SU-DHL-6 (cell line): ENCODE measurements around the gene CDH13.

Experiments
- H2AFZ ChIP-seq: fragments of 200-600 bp; sonication (generic); 2 replicates; pipeline ENCODE4 v1.6.1; 2014; ENCODE audit warnings: low read depth, mild to moderate bottlenecking, moderate library complexity, mixed read lengths, antibody characterized with exemption, low read length; ENCODE audit not compliant: severe bottlenecking
- H3F3A ChIP-seq: fragments of 200-600 bp; shearing (Covaris generic); 2 replicates; pipeline ENCODE4 v1.6.0; 2016; ENCODE audit warnings: antibody characterized with exemption, mild to moderate bottlenecking; ENCODE audit not compliant: insufficient read depth
- H3K27ac ChIP-seq: fragments of 200-600 bp; sonication (generic); 2 replicates; pipeline ENCODE4 v1.5.1; 2016; ENCODE audit warnings: low read depth, mild to moderate bottlenecking, low read length, moderate library complexity, mixed read lengths
- H3K27me3 ChIP-seq: fragments of 200-600 bp; sonication (generic), shearing (Covaris generic); 2 replicates; pipeline ENCODE4 v1.6.0; 2014; ENCODE audit warnings: mild to moderate bottlenecking, low read length
- H3K36me3 ChIP-seq: fragments of 200-600 bp; sonication (generic); 2 replicates; pipeline ENCODE4 v1.6.1; 2014; ENCODE audit warnings: mild to moderate bottlenecking, low read length, mixed read lengths
- H3K4me2 ChIP-seq: fragments of 300-600, 200-600 bp; shearing (Covaris generic), sonication (generic); 2 replicates; pipeline ENCODE4 v1.6.0; 2014; ENCODE audit warnings: low read length, low read depth, mild to moderate bottlenecking; ENCODE audit not compliant: poor library complexity, severe bottlenecking
- H3K4me3 ChIP-seq: fragments of 200-600 bp; sonication (generic); 2 replicates; pipeline ENCODE4 v1.5.1; 2014; ENCODE audit warnings: antibody characterized with exemption, low read length, mild to moderate bottlenecking, mixed read lengths; ENCODE audit not compliant: insufficient read depth, poor library complexity, severe bottlenecking
- H3K79me2 ChIP-seq: fragments of 200-600 bp; sonication (generic); 2 replicates; pipeline ENCODE4 v1.6.1; 2014; ENCODE audit warnings: mild to moderate bottlenecking, low read length, moderate library complexity; ENCODE audit not compliant: insufficient read depth
- H3K9ac ChIP-seq: fragments of 200-600 bp; sonication (generic); 2 replicates; pipeline ENCODE4 v1.7.0; 2014; ENCODE audit warnings: mild to moderate bottlenecking, low read length
- H3K9me2 ChIP-seq: fragments of 200-600 bp; sonication (generic); replicated peaks from 2 replicates; pipeline ENCODE4 v1.6.1; 2014; ENCODE audit warnings: low read length; ENCODE audit not compliant: insufficient read depth
- H3K9me3 ChIP-seq: fragments of 200-600 bp; sonication (generic); 2 replicates; pipeline ENCODE4 v1.6.1; 2014; ENCODE audit warnings: low read length, mixed read lengths; ENCODE audit not compliant: insufficient read depth
- H4K20me1 ChIP-seq: fragments of 200-600 bp; sonication (generic); 2 replicates; pipeline ENCODE4 v1.6.1; 2014; ENCODE audit warnings: low read depth, mild to moderate bottlenecking, antibody characterized with exemption, low read length, moderate library complexity, mixed read lengths
- EZH2phosphoT487 ChIP-seq: fragments of 200-600 bp; sonication (generic), shearing (Covaris generic); conservative IDR thresholded peaks from 2 replicates; pipeline ENCODE4 v1.6.1; 2018; ENCODE audit warnings: mild to moderate bottlenecking, antibody characterized with exemption, low read length, moderate library complexity, mixed read lengths
- TF ChIP-seq, protein P1 (sequence below): fragments of 200-600 bp; sonication (generic); IDR thresholded peaks from one replicate; pipeline ENCODE4 v1.5.1; 2017; ENCODE audit warnings: antibody characterized with exemption, mild to moderate bottlenecking, low read length, moderate library complexity; ENCODE audit not compliant: insufficient read depth, poor library complexity, severe bottlenecking

The CDH13 gene

GRCh38 chr16:83686726-83687125 is 1060.0 kb downstream of the CDH13 start:
- Histone ChIP-seq H3K27me3 (no peaks in the 10 kb centered on the region), H2AFZ (no peak overlapping the region)

DNA sequence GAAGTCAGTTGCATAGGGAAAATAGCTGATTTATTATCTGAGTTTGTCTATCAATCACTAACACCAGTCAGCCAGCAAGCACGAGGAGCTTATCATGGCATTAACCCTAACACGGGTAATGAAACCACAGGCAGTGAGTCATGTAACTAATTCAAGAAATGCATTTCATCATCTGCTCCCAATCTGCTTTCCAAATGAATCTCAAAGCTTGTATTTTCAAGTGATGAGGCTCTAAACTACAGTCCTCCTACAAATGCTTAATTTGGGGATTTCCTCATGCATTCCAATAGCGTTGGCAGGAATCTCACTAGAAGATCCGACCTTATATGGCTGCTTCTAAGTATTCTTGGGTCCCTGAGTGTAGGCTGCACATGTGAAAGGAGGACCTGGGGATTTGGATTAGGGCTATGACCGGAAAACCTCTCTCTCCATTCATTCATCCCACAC is 1062.6 kb downstream of the CDH13 start:
- no peak overlapping the region for H3K4me2 ChIP-seq
- no peaks in the 10 kb centered on the region for H3F3A ChIP-seq
- H3K9me3 ChIP-seq: no peaks in the 10 kb centered on the region
- no peaks in the 10 kb centered on the region for H3K36me3 ChIP-seq
- H3K9me2 ChIP-seq: no peaks in the 10 kb centered on the region
- H2AFZ ChIP-seq: no peak overlapping the region
- no peak overlapping the region for H3K4me3 ChIP-seq
- H4K20me1 ChIP-seq: no peaks in the 10 kb centered on the region
- H3K27me3 ChIP-seq: no peaks in the 10 kb centered on the region
- no peak for TF ChIP-seq EZH2phosphoT487
- TF ChIP-seq, protein P1, sequence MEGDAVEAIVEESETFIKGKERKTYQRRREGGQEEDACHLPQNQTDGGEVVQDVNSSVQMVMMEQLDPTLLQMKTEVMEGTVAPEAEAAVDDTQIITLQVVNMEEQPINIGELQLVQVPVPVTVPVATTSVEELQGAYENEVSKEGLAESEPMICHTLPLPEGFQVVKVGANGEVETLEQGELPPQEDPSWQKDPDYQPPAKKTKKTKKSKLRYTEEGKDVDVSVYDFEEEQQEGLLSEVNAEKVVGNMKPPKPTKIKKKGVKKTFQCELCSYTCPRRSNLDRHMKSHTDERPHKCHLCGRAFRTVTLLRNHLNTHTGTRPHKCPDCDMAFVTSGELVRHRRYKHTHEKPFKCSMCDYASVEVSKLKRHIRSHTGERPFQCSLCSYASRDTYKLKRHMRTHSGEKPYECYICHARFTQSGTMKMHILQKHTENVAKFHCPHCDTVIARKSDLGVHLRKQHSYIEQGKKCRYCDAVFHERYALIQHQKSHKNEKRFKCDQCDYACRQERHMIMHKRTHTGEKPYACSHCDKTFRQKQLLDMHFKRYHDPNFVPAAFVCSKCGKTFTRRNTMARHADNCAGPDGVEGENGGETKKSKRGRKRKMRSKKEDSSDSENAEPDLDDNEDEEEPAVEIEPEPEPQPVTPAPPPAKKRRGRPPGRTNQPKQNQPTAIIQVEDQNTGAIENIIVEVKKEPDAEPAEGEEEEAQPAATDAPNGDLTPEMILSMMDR: no peak
- no peak overlapping the region for H3K27ac ChIP-seq
- H3K79me2 ChIP-seq: no peaks in the 10 kb centered on the region
- H3K9ac ChIP-seq: no peak overlapping the region

More at GRCh38 chr16:83686726-83687125, 1060.0 kb downstream of the CDH13 start:
- TF ChIP-seq, protein P1: no peak
- TF ChIP-seq EZH2phosphoT487: no peak
- H4K20me1 ChIP-seq: no peaks in the 10 kb centered on the region
- no peak overlapping the region for H3K4me3 ChIP-seq
- no peaks in the 10 kb centered on the region for H3K9me2 ChIP-seq
- H3K9ac ChIP-seq: no peak overlapping the region
- no peak overlapping the region for H3K27ac ChIP-seq
- H3F3A ChIP-seq: no peaks in the 10 kb centered on the region
- no peaks in the 10 kb centered on the region for H3K79me2 ChIP-seq
- H3K36me3 ChIP-seq: no peaks in the 10 kb centered on the region
- H3K4me2 ChIP-seq: no peak overlapping the region
- no peaks in the 10 kb centered on the region for H3K9me3 ChIP-seq

GRCh38 chr16:83692224-83692623 is 1065.5 kb downstream of the CDH13 start:
- Histone ChIP-seq H3K36me3 (no peaks in the 10 kb centered on the region), H3K27me3 (no peaks in the 10 kb centered on the region), H3K4me2 (no peak overlapping the region), H4K20me1 (no peaks in the 10 kb centered on the region), H3K9me3 (no peaks in the 10 kb centered on the region), H3K4me3 (no peak overlapping the region), H2AFZ (no peak overlapping the region), H3K9me2 (no peaks in the 10 kb centered on the region), H3F3A (no peaks in the 10 kb centered on the region), H3K27ac (no peak overlapping the region), H3K79me2 (no peaks in the 10 kb centered on the region), H3K9ac (no peak overlapping the region)
- TF ChIP-seq, protein P1: no peak
- no peak for TF ChIP-seq EZH2phosphoT487
